Measurements from ENCODE around the gene FAM120A. TPM values are rescaled to one million over a fixed set of nuclear protein-coding genes. Genes with fewer than 3 reads are reported as not detected.

FAM120A gene
- total RNA-seq, 1 donor from 2014 or later = 135 TPM

DNA sequence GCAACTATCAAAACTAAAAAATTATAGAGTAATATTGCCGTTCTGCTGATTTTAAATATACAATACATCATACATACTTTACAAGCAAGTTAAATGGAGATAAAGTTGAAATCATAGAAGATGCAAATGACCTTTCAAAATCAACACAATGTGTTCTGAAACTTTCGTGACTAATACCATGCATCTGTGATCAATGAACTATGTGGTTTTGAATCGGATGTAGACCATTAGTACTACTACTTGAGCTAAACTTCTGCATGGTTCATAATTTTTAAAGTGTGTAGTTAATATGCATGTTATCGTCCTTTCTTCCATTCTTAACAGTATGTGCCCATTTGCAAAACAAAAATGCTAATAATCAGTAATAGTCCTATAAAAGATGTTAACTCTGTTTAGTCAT, 113.6 kb downstream of the FAM120A start:
- intact Hi-C loops (cut with DNase I) = loop anchor here (5.0 to 10.0 kb wide), 2 partner anchors 430 to 468 kb away; partner anchors contain the start of genes CARD19 and NINJ1
- Histone ChIP-seq H3K4me1 (peaks cover 6 to 10% of the 10 kb centered on the region in 2 donors), H3K4me3 (no peak overlapping the region), H3K27me3 (no peaks in the 10 kb centered on the region), H3K9me3 (no peaks in the 10 kb centered on the region), H3K36me3 (peaks cover 38% of the 10 kb centered on the region in 2 donors), H3K27ac (no peak overlapping the region)
- no peak for DNase-seq (ENCODE audit: low spot score in 2 of 2)
- TF ChIP-seq, protein P1, sequence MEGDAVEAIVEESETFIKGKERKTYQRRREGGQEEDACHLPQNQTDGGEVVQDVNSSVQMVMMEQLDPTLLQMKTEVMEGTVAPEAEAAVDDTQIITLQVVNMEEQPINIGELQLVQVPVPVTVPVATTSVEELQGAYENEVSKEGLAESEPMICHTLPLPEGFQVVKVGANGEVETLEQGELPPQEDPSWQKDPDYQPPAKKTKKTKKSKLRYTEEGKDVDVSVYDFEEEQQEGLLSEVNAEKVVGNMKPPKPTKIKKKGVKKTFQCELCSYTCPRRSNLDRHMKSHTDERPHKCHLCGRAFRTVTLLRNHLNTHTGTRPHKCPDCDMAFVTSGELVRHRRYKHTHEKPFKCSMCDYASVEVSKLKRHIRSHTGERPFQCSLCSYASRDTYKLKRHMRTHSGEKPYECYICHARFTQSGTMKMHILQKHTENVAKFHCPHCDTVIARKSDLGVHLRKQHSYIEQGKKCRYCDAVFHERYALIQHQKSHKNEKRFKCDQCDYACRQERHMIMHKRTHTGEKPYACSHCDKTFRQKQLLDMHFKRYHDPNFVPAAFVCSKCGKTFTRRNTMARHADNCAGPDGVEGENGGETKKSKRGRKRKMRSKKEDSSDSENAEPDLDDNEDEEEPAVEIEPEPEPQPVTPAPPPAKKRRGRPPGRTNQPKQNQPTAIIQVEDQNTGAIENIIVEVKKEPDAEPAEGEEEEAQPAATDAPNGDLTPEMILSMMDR (IDR thresholded peaks at IDR 0.05) = no peak

DNA sequence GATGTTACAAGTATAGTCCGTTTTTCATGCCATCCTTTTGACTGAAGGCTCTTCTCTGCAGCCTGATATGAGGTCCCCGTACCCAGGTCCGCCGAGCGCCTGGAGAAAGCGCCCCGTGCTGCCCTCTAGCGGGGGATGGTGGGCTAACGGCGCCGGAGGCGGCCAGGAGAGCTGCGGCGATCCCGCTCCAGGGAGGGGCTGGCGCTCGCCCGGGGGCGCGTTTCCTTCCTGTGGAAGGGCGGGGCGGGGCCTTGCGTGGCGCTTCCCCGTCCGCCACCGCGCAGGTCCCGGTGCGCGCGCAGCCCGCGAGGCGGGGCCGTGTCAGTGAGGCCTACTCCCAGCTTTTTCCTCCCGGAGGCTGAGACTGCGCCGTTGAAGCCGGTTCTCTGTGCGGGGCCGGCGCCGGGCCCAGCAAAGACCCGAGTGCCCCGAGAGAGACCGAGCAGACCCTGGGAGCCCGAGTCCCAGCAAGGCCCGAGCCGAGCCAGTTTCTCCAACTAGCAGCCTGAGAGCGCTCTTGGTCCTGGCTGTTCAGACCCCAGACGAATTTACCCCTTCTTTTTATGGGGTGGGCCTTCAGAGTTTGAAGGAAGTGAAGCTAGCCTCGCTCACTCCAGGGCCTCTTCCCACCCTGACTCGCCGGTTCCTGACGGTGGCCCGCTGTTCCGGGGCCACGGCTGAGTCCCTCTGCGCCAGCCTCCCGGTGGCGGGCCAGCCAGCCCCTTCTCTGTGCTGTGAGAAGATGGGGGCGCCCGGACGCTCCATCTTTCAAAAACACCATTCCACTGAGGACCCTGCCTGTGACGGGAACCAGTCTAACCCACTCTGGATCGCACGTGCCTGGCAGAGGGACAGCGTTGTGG, 115.2 kb downstream of the FAM120A start:
- peak overlapping the region; percentile 69 to 91 for H3K4me3 ChIP-seq
- peak overlapping the region; percentile 93 to 99 for H3K27ac ChIP-seq
- no peaks in the 10 kb centered on the region for H3K9me3 ChIP-seq
- peaks cover 6 to 10% of the 10 kb centered on the region in 2 donors for H3K4me1 ChIP-seq
- TF ChIP-seq, protein P1 (IDR thresholded peaks at IDR 0.05) = peak; percentile 92 to 98 (median 96)
- DNase-seq (ENCODE audit: low spot score in 2 of 2) = peak; percentile 86 to 99
- intact Hi-C loops (cut with DNase I) = loop anchor here (1.0 to 10.0 kb wide), 4 partner anchors 10 to 469 kb away; partner anchors contain the start of genes CARD19, FAM120A, NINJ1 and PHF2
- H3K27me3 ChIP-seq = no peaks in the 10 kb centered on the region
- H3K36me3 ChIP-seq = peaks cover 26 to 30% of the 10 kb centered on the region in 2 donors

DNA sequence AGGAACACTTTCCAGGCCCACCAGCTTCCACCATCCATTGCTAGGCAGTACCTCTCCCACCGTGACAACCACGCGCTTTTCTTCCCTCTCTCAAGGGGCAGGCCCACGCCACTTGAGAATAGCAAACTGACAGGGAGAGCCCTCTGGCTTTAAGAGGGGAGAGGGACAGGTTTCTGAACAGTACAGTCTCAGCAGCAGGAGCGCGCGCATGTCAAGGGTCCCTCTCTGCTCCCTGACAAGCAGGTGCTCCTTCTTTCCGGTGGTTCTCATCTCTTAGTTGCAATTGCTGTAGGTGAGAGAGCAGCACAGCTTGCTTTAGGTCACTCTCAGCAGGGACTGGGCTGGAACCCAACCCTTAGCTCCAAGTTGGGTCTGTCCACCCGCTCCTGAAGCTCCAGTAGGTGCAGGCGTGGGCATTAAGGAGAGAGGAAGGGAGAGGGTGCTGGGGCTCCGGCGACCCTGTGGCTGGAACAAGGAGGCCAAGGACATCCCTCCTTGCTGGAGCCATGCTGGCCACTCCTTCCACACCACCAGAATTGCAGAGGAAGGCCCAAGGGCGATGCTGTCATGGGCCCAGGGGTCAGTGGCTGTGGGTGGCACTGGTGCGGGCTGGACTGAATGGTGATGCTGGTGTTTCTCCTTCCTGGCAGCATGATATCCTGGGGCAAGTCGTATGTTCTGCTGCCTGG, 115.9 kb downstream of the FAM120A start:
- no peak for DNase-seq (ENCODE audit: low spot score in 2 of 2)
- H3K27ac ChIP-seq = peak overlapping the region; percentile 93 to 99
- H3K4me1 ChIP-seq = peaks cover 6 to 10% of the 10 kb centered on the region in 2 donors
- no peaks in the 10 kb centered on the region for H3K27me3 ChIP-seq
- peak overlapping the region; percentile 69 to 91 for H3K4me3 ChIP-seq
- H3K9me3 ChIP-seq = no peaks in the 10 kb centered on the region
- intact Hi-C loops (cut with DNase I) = loop anchor here (1.0 to 10.0 kb wide), 4 partner anchors 9 to 470 kb away; partner anchors contain the start of genes CARD19, FAM120A, NINJ1 and PHF2
- TF ChIP-seq, protein P1 (IDR thresholded peaks at IDR 0.05) = no peak
- H3K36me3 ChIP-seq = peaks cover 18 to 22% of the 10 kb centered on the region in 2 donors

DNA sequence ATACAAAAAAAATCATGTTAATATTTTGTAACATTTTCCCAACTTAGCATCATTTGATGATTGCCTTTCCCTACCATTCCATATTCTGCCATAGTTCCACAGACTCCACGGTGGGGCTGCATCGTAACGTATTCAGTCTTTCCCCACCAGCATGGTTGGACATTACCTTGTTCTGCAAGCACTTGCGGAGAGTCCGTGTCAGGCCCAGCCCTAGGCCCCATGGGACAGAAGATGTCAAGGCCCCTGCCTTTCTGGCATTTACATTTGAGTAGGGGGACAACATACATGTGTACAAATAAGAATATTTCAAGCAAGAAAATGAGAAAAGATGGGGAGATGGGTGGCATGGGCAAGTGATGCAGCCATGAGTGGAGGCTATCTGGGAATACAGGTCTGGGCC, 116.7 kb downstream of the FAM120A start:
- peaks cover 11 to 15% of the 10 kb centered on the region in 2 donors for H3K36me3 ChIP-seq
- H3K27me3 ChIP-seq = no peaks in the 10 kb centered on the region
- no peak overlapping the region for H3K27ac ChIP-seq
- H3K9me3 ChIP-seq = no peaks in the 10 kb centered on the region
- intact Hi-C loops (cut with DNase I) = loop anchor here (5.0 to 10.0 kb wide), 2 partner anchors 433 to 471 kb away; partner anchors contain the start of genes CARD19 and NINJ1
- peaks cover 6 to 10% of the 10 kb centered on the region in 2 donors for H3K4me1 ChIP-seq
- TF ChIP-seq, protein P1 (IDR thresholded peaks at IDR 0.05) = no peak
- H3K4me3 ChIP-seq = no peak overlapping the region
- DNase-seq (ENCODE audit: low spot score in 2 of 2) = no peak

DNA sequence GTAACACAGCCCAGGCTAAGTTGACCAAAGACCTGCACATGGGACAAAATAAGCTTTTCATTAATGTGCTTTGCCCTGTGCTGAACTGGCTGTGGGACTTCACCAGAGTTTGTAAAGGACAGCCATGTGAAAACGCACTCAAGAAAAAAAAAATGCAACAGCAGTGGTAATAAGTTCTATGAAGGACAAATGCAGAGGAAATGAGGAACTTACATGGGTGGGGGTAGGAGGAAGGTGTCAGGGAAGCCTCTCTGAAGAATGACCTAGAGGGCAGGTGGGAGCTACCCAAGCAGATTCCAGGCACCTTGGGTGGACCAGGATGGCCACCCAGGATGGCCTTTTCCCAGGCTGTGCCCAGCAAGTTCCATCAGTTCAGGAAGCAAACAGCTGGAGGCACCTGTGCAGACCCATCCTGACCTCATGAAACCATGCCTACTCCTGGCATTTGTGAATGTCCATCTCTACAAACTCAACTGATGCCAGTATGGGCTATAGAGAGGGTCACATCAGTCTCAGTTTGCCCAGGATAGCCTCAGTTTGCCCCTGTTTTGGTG, 118.2 kb downstream of the FAM120A start:
- intact Hi-C loops (cut with DNase I) = loop anchor here (5.0 to 10.0 kb wide), 4 partner anchors 395 to 1945 kb away; partner anchors contain the start of genes CARD19, NINJ1 and PTCH1
- no peak for DNase-seq (ENCODE audit: low spot score in 2 of 2)
- peaks cover 0 to under 1% of the 10 kb centered on the region in 2 donors for H3K36me3 ChIP-seq
- H3K27me3 ChIP-seq = no peaks in the 10 kb centered on the region
- H3K27ac ChIP-seq = no peak overlapping the region
- peaks cover 6 to 13% of the 10 kb centered on the region in 2 donors for H3K4me1 ChIP-seq
- H3K4me3 ChIP-seq = no peak overlapping the region
- TF ChIP-seq, protein P1 (IDR thresholded peaks at IDR 0.05) = no peak
- H3K9me3 ChIP-seq = no peaks in the 10 kb centered on the region
